Stimulated activated CD4-positive, alpha-beta T cell treated with anti-CD3 and anti-CD28 coated beads, Interleukin-2, amount 100 ng/mL, for 48 hours (primary cell): ENCODE measurements around the gene PSMB4.
"Not testable (repeated sequence)": the region's sequence is repeated elsewhere in the genome, so short reads cannot be mapped to it uniquely, and the experiment has no call there.

Experiments used
- DNase-seq, 2 donors: peaks; one replicate each; pipeline ENCODE4 v3.0.0-alpha.2; 2020

Gene PSMB4

GRCh38 chr1:151399324-151400171, at the start of gene PSMB4:
TSS of gene PSMB4 (plus strand) at chr1:151399573. CDS start at chr1:151399588, 15 bp downstream.
- peak; percentile 62 to 70 for DNase-seq

- DNase-seq, result not testable (repeated sequence)
These were observed 49.0 kb upstream of the PSMB4 start for GRCh38 chr1:151350323-151350722.

GRCh38 chr1:151352021-151352718, 47.2 kb upstream of the PSMB4 start:
- no peak for DNase-seq

GRCh38 chr1:151356696-151357095, 42.7 kb upstream of the PSMB4 start:
- DNase-seq, result no peak

- DNase-seq, result no peak
These were observed 37.5 kb upstream of the PSMB4 start for GRCh38 chr1:151361883-151362282.

- no peak for DNase-seq
These were observed 36.8 kb upstream of the PSMB4 start for GRCh38 chr1:151362308-151363155.

GRCh38 chr1:151364996-151365395, 34.4 kb upstream of the PSMB4 start:
- DNase-seq, result no peak

GRCh38 chr1:151367658-151368392, 31.5 kb upstream of the PSMB4 start:
- no peak for DNase-seq

- DNase-seq, result no peak
These were observed 30.7 kb upstream of the PSMB4 start for GRCh38 chr1:151368393-151369301.

GRCh38 chr1:151369302-151369610, 30.1 kb upstream of the PSMB4 start:
- DNase-seq, result no peak

GRCh38 chr1:151369621-151370048, 29.7 kb upstream of the PSMB4 start:
- no peak for DNase-seq

GRCh38 chr1:151370211-151370911, 29.0 kb upstream of the PSMB4 start:
- no peak for DNase-seq

- DNase-seq, result no peak
These were observed 27.9 kb upstream of the PSMB4 start for GRCh38 chr1:151371370-151372057.

GRCh38 chr1:151372058-151372934, 27.1 kb upstream of the PSMB4 start, which contains the start of gene SELENBP1:
TSS of gene SELENBP1 (minus strand) at chr1:151372705. CDS start at chr1:151372641, 64 bp downstream.
- DNase-seq, result no peak

GRCh38 chr1:151373196-151373595, 26.2 kb upstream of the PSMB4 start:
- DNase-seq, result no peak

- no peak for DNase-seq
These were observed 22.1 kb upstream of the PSMB4 start for GRCh38 chr1:151377150-151377884.

GRCh38 chr1:151384584-151384983, 14.8 kb upstream of the PSMB4 start:
- DNase-seq, result no peak

GRCh38 chr1:151386002-151386401, 13.4 kb upstream of the PSMB4 start:
- no peak for DNase-seq
